ENCODE results near the gene NMRAL1.

Gene NMRAL1

DNA sequence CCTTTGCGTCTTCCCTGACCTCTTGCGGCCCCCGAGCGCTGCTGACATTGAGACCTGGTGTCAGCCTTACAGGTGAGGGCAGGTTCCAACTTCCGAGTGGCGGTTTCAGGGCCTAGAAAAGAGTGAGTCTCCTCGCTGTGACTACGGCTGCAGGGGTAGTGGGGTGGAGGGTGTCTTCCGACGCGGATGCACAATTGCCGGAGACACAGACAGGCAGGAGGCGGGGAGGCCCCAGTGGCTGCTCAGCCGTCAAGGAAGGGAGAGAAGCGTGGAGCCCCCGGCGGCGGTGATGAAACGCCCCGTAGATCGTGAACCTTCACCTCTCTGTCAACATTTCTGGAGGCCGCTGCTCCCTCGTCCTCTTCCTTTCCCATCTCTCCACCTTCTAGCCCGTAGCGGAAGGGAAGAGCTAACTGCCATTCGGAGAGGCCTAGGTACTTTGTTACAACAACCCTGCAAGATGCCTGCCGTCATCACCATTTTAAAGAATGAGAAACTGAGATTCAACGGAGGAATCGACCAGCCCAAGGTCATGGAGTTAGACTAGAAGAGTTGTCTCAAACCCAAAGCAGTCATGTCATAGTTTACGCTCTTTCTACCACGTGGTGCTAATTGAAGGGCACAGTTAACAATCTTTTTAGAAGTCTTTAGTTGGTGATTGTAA is 48.3 kb downstream of the NMRAL1 start:
- DNase-seq (ENCODE audit: low read depth in 2 of 2): peak in 1 of 2 donors; percentile 23

DNA sequence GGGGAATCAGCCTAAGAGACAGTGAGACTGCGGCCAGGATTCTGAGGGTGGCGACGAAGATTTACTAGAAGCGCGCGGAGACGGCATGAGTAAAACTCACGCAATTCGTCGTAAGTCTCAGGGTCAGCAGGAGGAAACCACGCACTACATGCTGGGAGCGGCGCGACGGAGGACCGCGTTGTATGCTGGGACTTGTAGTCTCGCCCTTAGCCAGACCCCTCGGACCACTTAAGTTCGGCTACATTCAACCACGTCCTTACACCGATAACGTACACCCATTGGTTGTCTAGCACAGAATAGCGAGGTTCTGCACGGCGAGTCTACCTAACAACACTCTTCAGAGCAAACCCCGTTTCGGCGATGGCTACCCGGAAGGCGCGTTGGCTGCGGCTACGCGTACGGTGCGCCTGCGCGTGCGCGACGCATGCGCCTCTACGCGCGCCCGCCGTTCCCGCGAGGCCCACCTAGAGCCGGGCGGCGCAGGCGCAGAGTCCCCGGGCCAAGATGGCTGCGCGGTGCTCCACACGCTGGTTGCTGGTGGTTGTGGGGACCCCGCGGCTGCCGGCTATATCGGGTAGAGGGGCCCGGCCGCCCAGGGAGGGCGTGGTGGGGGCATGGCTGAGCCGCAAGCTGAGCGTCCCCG is 48.9 kb downstream of the NMRAL1 start, which contains the start of gene DNAJA3:
TSS of gene DNAJA3 (plus strand) at position 491 of the 643 bp plus-strand sequence. CDS start at position 505, 14 bp downstream.
- peak; percentile 83 to 87 for DNase-seq (ENCODE audit: low read depth in 2 of 2)

DNA sequence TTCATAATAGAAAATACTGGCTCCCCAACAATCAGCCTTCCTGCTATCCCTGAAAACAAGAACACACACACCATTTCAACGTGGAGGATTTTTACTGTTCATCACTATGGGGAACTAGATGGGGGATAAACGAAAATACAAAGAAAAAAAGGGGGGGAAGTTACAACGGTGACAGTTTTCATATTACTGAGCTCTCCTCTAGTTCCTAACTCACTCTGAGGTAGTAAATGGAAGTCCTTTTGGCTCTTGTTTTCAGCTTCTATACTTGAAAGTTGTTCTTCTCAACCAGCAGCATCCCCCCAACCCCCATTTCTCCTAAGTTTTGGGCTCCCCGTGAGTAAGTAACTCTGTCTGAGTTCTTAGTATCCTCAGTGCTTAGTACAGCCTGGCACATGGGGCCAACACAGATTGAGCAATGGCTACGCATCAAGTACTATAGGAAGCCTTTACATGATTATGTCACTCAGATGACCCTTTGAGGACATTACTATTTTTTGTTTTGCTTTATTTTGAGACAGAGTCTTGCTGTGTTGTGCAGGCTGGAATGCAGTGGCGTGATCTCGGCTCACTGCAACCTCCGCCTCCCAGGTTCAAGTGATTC is 53.8 kb downstream of the NMRAL1 start:
- DNase-seq (ENCODE audit: low read depth in 2 of 2): no peak

DNA sequence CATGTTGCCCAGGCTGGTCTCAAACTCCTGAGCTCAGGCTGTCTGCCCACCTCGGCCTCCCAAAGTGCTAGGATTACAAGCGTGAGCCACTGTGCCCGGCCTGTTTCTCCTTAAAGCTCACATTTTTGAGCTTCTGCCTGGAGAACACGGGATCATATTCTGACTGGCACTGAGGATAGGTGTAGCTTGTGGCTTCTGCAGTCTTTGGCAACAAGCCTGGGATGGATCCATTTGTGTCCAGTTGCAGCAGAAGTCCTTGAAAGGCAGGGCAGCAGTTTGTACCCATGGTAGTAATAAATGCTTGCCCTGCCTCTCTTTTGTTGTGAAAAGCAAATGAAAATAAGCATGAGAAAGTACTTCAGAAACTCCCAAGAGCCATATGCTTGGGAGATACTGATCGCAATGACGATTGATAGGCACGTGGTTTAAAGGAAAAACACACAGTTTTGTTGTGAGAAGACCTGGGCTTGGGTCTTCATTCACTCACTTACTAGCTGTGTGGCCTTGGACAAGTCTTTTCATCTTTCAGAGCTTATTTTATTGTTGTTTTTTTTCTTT is 54.9 kb downstream of the NMRAL1 start:
- no peak for DNase-seq (ENCODE audit: low read depth in 2 of 2)

DNA sequence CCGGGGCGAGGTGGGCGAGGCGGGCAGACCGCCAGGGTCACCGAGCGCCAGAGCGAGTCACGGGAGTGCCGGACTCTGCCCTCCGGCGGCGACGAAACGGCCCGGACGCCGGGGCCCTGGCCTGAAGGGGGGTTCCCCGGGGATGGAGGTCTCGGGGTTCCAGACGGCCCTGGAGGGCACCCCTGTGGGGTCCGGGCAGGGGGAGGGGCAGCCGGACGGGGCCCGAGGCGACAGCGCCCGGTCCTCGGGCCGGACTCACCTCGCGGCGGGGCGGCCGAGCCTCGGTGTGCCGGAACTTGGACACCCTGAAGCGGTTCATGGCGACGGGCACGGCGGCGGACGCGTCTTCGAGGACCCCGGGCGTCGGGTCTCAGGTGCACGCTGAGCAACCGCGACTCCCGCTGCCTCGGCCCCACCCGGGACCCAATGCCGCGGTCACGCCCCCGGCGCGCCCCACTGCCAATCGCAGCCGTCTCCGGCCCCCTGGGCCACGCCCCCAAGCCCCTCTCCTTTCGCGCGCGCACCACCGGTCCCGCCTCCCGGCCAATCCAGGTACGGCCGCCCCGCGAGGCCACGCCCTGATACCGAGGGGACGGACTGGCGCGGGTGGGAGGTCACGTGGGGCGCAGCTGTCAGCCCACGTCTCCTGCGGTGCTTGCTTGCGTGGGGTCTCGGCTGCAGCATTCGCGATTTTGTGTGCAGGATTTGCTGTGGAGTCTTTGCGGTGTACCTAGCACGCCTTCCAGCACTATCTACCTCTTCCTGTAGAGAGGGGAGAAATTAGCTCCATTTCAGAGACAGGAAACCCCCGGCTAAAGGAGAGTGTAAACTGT is 58.0 kb downstream of the NMRAL1 start, which contains the start of gene CORO7:
TSS of gene CORO7 (minus strand) at position 397 of the 833 bp plus-strand sequence. CDS start at position 319, 78 bp downstream.
- peak; percentile 97 to 98 for DNase-seq (ENCODE audit: low read depth in 2 of 2)

DNA sequence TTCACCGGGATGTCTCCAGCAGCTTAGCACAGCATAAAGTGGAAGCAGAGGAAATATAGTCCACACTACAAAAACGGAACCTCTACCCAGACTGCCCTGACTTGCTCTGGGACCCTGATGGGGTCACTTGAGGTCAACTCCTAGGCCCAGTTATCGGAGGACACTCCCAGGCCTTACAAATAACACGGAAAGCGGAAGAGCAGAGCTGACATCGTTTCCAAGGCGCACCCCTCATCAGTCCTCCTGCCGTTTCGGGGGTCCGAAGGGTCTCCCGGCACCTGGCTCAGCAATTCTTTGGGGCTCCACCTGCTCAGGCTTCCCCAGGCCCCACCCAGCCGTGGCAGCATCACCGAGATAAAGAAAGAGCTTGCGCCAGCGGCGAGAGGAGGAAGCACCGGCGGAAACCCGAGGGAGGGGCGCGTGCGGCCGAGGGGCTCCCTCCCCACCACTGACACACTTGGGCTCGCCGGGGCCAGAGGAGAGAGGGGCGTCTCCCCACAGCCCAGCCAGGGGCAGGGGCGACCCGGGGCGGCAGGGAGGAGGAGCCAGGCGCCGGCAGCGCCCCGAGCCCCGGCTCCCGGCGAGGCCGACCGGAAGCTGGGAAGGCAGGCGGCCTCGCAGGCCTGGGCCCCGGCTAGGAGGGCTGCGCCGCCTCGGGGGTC is 58.8 kb downstream of the NMRAL1 start:
- DNase-seq (ENCODE audit: low read depth in 2 of 2): no peak

DNA sequence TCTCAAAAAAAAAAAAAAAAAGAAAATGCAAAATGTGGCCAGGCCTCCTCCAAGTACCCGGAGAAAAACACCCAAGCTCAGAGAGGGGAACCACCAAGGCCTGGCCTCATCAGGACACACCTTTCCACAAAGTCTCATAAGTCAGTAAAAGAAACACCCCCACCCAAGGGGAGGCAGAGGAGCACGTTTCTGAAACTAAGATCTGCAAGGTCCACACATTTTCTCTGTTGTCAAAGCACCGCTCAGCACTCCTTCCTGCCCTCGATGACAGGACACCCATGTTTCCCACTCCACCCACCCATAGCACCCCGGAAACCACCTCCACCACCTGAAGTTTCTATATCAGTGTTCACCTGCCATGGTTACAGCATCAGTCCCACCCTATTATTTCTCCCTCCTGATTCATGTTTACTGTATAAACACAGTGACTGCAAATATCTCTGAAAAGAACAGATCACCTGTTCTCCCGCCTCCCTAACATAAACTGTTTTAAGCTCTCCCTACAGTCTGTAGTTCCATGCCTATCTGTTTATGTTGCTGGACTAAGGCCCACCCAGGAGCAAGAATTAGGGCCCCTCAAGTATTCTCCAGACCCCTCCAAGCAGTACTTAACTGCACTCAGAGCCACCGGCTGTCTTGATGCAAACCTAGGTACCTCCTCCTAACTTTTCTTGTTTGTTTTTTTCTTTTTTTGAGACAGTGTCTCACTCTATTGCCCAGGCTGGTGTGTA is 60.1 kb downstream of the NMRAL1 start:
- DNase-seq (ENCODE audit: low read depth in 2 of 2): peak; percentile 51 to 78

DNA sequence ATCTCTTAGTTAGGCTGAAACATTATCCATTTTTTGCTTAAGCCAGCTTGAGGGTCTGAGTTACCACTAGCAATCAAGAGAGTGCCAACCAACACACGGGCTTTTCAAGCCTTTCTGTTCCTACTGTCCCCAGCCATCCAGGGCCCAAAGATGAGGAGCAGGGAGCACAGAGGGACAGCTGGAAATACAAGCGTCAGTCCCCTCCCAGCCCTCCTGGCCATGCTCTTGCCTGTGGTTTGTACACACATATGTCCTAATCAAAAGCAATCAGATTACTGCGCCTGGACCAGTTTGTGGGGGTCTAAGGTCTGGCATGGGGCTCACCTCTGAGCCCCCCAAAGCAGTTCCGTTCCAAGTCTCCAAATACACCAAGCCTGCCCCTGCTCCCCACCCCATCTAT is 61.6 kb downstream of the NMRAL1 start:
- DNase-seq (ENCODE audit: low read depth in 2 of 2): no peak

DNA sequence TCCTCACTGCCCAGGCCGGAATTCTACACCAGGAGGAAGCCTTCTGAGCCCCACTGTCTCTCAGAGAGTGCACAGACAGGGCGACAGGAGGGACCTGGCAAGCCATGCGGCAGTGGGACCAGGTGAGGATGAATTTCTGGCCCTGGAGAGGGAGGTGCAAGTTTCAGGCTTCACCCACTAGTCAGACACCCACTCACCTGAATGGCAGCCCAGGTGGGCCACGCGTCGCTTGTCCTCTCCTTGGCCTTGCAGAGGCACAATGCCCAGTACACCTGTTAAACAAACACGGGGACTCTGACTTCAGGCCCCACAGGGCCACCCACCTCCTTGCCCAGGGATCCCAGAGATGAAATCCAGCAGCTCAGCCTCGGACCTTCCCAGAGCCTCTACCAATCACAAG is 62.3 kb downstream of the NMRAL1 start:
- DNase-seq (ENCODE audit: low read depth in 2 of 2): no peak

Data from stimulated activated CD8-positive, alpha-beta memory T cell treated with anti-CD3 and anti-CD28 coated beads, Interleukin-15, amount 100 ng/mL, for 4 hours (primary cell).